Measurements from ENCODE around the gene E2F3.

The E2F3 gene

DNA sequence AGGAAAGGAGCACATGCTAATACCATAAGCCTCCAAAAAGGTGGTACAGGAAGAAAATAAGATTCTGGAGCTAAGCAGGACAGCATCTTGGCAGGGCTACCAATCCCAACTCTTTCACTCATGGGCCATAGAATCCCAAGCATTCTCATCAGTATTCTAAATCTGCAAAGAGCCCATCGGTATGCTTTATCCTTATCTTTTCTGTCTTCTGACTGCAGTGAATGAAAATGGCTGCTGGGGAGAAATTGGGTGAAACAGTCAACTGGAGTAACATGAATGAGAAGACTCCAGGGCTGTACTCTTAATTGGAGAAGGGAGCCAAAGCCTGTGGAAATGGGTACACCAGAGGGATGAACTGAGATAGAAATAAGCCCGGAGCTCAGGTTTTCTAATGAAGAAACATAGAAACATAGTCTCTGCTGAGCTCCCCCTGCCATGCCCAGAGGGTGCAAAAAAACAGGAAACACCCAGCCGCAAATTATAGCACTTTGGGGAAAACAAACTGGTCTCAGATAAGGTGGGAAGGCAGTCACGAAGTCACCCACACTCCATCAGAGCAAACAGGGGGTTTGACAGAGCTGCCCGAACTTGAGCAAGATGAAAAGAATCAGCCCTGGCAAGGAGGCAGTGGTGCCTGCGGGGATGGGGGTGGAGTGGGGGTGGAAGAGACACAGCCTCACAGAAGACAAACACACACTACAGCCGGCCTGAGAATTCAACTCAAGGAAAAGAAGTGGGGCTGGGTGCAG is 35.4 kb upstream of the E2F3 start:
- Histone ChIP-seq H3K36me3 (ENCODE audit: insufficient read depth) (no peaks in the 10 kb centered on the region), H2AFZ (ENCODE audit: low read depth) (no peak overlapping the region), H3K9ac (no peak overlapping the region), H3K4me3 (IDR thresholded peaks at IDR 0.05; ENCODE audit: insufficient read depth, low read depth, low read length) (no peak overlapping the region), H3K27me3 (ENCODE audit: insufficient read depth, low read depth) (no peaks in the 10 kb centered on the region), H3K79me2 (ENCODE audit: insufficient read depth, low read depth) (no peaks in the 10 kb centered on the region), H4K20me1 (ENCODE audit: insufficient read depth) (no peaks in the 10 kb centered on the region), H3K27ac (peak overlapping the region; percentile 44; the same call in 1 of the 2 replicates), H3K4me2 (peak overlapping the region; percentile 58), H3K4me1 (ENCODE audit: low read depth, poor library complexity, severe bottlenecking) (peaks cover 25% of the 10 kb centered on the region)
- TF ChIP-seq, protein P1, sequence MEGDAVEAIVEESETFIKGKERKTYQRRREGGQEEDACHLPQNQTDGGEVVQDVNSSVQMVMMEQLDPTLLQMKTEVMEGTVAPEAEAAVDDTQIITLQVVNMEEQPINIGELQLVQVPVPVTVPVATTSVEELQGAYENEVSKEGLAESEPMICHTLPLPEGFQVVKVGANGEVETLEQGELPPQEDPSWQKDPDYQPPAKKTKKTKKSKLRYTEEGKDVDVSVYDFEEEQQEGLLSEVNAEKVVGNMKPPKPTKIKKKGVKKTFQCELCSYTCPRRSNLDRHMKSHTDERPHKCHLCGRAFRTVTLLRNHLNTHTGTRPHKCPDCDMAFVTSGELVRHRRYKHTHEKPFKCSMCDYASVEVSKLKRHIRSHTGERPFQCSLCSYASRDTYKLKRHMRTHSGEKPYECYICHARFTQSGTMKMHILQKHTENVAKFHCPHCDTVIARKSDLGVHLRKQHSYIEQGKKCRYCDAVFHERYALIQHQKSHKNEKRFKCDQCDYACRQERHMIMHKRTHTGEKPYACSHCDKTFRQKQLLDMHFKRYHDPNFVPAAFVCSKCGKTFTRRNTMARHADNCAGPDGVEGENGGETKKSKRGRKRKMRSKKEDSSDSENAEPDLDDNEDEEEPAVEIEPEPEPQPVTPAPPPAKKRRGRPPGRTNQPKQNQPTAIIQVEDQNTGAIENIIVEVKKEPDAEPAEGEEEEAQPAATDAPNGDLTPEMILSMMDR (conservative IDR thresholded peaks at IDR 0.05; ENCODE audit: low read depth, low read length) = no peak

DNA sequence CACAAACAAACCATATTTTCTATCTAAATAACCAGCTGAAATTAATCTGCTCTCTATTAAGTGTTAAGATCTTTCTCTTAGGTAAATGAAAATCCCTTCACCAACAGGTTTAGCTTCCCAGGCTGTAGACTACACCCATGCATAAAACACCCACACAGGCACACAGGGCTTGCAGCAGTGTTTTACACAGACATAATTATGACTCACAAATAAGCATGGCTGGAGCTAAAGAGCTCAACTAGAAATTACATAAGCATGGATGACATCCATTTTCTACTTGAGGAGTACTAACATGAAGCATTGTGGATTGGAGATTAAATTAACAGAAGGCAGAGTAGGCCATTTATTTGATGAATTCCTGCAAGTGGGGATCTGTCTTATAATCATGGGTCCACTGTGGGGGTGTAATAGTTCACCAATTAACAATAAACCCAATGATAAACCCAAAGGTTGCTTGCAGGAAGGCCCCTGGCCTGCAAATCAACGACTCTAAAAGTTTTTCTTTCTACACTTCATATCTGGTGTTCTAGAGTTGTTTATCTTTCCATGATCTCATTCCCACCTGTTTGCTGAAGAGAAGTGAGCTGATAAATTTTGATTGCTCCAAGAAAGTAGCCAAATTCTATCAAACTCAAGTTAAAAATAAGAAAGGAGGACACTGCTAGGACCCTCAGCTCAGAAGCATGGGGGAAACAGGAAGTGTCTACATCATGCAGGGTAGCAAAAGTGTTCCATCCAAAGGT is 33.8 kb upstream of the E2F3 start:
- TF ChIP-seq, protein P1 (conservative IDR thresholded peaks at IDR 0.05; ENCODE audit: low read depth, low read length) = no peak
- H3K9ac ChIP-seq = no peak overlapping the region
- H3K27ac ChIP-seq = no peak overlapping the region
- H3K27me3 ChIP-seq (ENCODE audit: insufficient read depth, low read depth) = no peaks in the 10 kb centered on the region
- no peaks in the 10 kb centered on the region for H3K79me2 ChIP-seq (ENCODE audit: insufficient read depth, low read depth)
- H4K20me1 ChIP-seq (ENCODE audit: insufficient read depth) = no peaks in the 10 kb centered on the region
- H3K4me1 ChIP-seq (ENCODE audit: low read depth, poor library complexity, severe bottlenecking) = peaks cover 25% of the 10 kb centered on the region
- H3K36me3 ChIP-seq (ENCODE audit: insufficient read depth) = no peaks in the 10 kb centered on the region
- H2AFZ ChIP-seq (ENCODE audit: low read depth) = no peak overlapping the region
- H3K4me2 ChIP-seq = no peak overlapping the region
- H3K4me3 ChIP-seq (IDR thresholded peaks at IDR 0.05; ENCODE audit: insufficient read depth, low read depth, low read length) = no peak overlapping the region

DNA sequence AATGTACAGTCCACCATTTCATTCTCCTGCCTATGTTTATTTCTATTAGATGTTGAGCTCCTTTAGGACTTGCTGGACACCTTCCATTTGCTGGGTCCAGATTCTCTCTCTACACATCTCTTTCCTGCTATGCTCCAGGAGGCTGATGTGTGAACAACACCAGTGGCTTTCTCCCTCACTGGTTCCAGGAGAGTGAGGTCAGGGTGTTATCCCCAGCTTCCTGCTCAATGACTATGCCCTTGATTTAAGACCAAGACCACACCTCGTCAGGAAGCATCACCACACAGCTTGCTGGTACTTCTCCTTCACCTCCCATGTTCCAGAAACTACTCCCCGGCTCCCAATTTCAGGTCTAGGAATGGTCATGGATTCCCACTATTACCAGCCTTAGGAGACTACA is 31.3 kb upstream of the E2F3 start:
- TF ChIP-seq, protein P1 (conservative IDR thresholded peaks at IDR 0.05; ENCODE audit: low read depth, low read length) = no peak
- H3K4me2 ChIP-seq = no peak overlapping the region
- H4K20me1 ChIP-seq (ENCODE audit: insufficient read depth) = no peaks in the 10 kb centered on the region
- no peaks in the 10 kb centered on the region for H3K27me3 ChIP-seq (ENCODE audit: insufficient read depth, low read depth)
- H3K27ac ChIP-seq = no peak overlapping the region
- no peaks in the 10 kb centered on the region for H3K36me3 ChIP-seq (ENCODE audit: insufficient read depth)
- no peaks in the 10 kb centered on the region for H3K79me2 ChIP-seq (ENCODE audit: insufficient read depth, low read depth)
- H3K4me3 ChIP-seq (IDR thresholded peaks at IDR 0.05; ENCODE audit: insufficient read depth, low read depth, low read length) = no peak overlapping the region
- no peak overlapping the region for H2AFZ ChIP-seq (ENCODE audit: low read depth)
- peaks cover 11% of the 10 kb centered on the region for H3K4me1 ChIP-seq (ENCODE audit: low read depth, poor library complexity, severe bottlenecking)
- H3K9ac ChIP-seq = no peak overlapping the region

DNA sequence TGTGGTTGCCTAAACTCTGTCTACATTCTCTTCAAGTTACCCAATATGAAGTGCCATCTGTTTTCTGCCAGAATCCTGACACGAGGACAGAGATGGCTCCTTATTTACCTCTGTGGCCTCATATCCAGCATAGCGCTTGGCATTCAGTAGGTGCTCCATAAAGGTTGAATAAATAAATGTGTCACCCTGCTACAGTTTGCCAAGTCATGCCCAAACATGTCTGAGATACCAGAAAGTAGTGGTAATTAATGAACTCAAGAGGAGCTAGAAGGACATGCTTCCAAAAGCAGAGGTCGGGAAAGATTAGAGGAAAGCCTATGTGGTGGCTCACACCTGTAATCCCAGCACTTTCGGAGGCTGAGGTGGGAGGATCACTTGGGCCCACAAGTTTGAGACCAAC is 30.9 kb upstream of the E2F3 start:
- no peaks in the 10 kb centered on the region for H3K79me2 ChIP-seq (ENCODE audit: insufficient read depth, low read depth)
- H3K36me3 ChIP-seq (ENCODE audit: insufficient read depth) = no peaks in the 10 kb centered on the region

More for the DNA sequence above, 30.9 kb upstream of the E2F3 start:
- peaks cover 7% of the 10 kb centered on the region for H3K4me1 ChIP-seq (ENCODE audit: low read depth, poor library complexity, severe bottlenecking)
- no peak overlapping the region for H3K9ac ChIP-seq
- H4K20me1 ChIP-seq (ENCODE audit: insufficient read depth) = no peaks in the 10 kb centered on the region
- no peak overlapping the region for H3K4me3 ChIP-seq (IDR thresholded peaks at IDR 0.05; ENCODE audit: insufficient read depth, low read depth, low read length)
- H2AFZ ChIP-seq (ENCODE audit: low read depth) = no peak overlapping the region
- H3K27me3 ChIP-seq (ENCODE audit: insufficient read depth, low read depth) = no peaks in the 10 kb centered on the region
- TF ChIP-seq, protein P1 (conservative IDR thresholded peaks at IDR 0.05; ENCODE audit: low read depth, low read length) = no peak
- H3K4me2 ChIP-seq = no peak overlapping the region
- H3K27ac ChIP-seq = no peak overlapping the region
